Upper lobe of left lung (tissue), 6 donors: Measurements from ENCODE around the gene LAMB1. TPM values are rescaled to one million over a fixed set of nuclear protein-coding genes. Genes with fewer than 3 reads are reported as not detected.
A peak's percentile ranks its signal among the peaks of the same experiment; 100 is the strongest.

Experiments used
- ATAC-seq, 2 donors: fragments of 200-7000 bp; cut with Tn5 transposase; one replicate each; pipeline ENCODE4 v1.9.1; 2022; ENCODE audit warnings: mild to moderate bottlenecking in 2 of 2, moderate library complexity in 2 of 2; ENCODE audit not compliant: low FRiP score in 2 of 2
- DNase-seq, 2 donors: peaks; one replicate each; pipeline ENCODE4 v3.0.0-alpha.2; 2019 to 2020
- H3K27ac ChIP-seq, 4 donors: fragments of 200-600 bp; sonication (generic); one replicate each; pipeline ENCODE4 v1.5.1; 2016 to 2019
- H3K27me3 ChIP-seq, 4 donors: fragments of 200-600 bp; sonication (generic); one replicate each; pipeline ENCODE4 v1.5.1; 2017 to 2019
- H3K36me3 ChIP-seq, 4 donors: fragments of 200-600 bp; sonication (generic); one replicate each; pipeline ENCODE4 v1.5.1; 2016 to 2019
- H3K4me1 ChIP-seq, 4 donors: fragments of 200-600 bp; sonication (generic); one replicate each; pipeline ENCODE4 v1.5.1; 2018 to 2019
- H3K4me3 ChIP-seq, 4 donors: fragments of 200-600 bp; sonication (generic); one replicate each; pipeline ENCODE4 v1.5.1; 2017 to 2019; ENCODE audit warnings: mild to moderate bottlenecking in 2 of 4, moderate library complexity in 1 of 4
- H3K9me3 ChIP-seq, 4 donors: fragments of 200-600 bp; sonication (generic); one replicate each; pipeline ENCODE4 v1.5.1; 2018 to 2019
- CTCF ChIP-seq, 6 experiments: fragments of 450-650 bp in 4 of 6; fragments of 200-600 bp in 2 of 6; sonication (generic) in 2 of 6; IDR thresholded peaks; one replicate each; pipeline ENCODE4 v1.5.1; 2016 to 2019; ENCODE audit warnings: antibody characterized with exemption in 6 of 6
- EP300 ChIP-seq, 4 donors: sonication (generic); formaldehyde crosslinking; IDR thresholded peaks; one replicate each; pipeline ENCODE4 v1.5.1; 2017; ENCODE audit warnings: antibody characterized with exemption in 4 of 4, control low read depth in 2 of 4
- POLR2A ChIP-seq, 4 donors: fragments of 450-650 bp; IDR thresholded peaks; one replicate each; pipeline ENCODE4 v1.5.1; 2016 to 2017; ENCODE audit warnings: antibody characterized with exemption in 4 of 4, mild to moderate bottlenecking in 2 of 4
- POLR2AphosphoS5 ChIP-seq, 2 donors: sonication (generic); formaldehyde crosslinking; IDR thresholded peaks; one replicate each; pipeline ENCODE4 v1.5.1; 2017; ENCODE audit warnings: antibody characterized with exemption in 2 of 2
- WGBS, 2 donors: methylation state at CpG; one replicate each; pipeline ENCODE4 v1.1.5; 2017 to 2018; 5-methylcytosine and 5-hydroxymethylcytosine counted together
- total RNA-seq, 6 donors: library from RNA; depleted of rRNA in 4 of 6; stranded (reverse); fragments of >200 nt in 4 of 6; gene quantifications; one replicate each; pipeline versions ENCODE4 v1.1.0 to v1.2.1, GENCODE V29; 2016 to 2021
- donor health status: DM: no; HTN: no; CAD: no; lungs with moderate emphysema.
- donor health status: DM: no; HTN: yes; CAD: no; lungs with severe emphysema.

The LAMB1 gene
- total RNA-seq, 6 donors from 2014 or later, result 100 to 443 (median 135) TPM

- Histone ChIP-seq H3K27me3 (no peaks in the 10 kb centered on the region), H3K9me3 (no peaks in the 10 kb centered on the region), H3K4me1 (peaks cover 0 to 5% (median 1%) of the 10 kb centered on the region in 4 donors), H3K4me3 (no peak overlapping the region), H3K27ac (peak overlapping the region in 1 of 4 donors; percentile 27), H3K36me3 (peaks cover 0 to 55% (median 6%) of the 10 kb centered on the region in 4 donors)
- ATAC-seq (no peak), DNase-seq (no peak)
- TF ChIP-seq POLR2AphosphoS5 (IDR thresholded peaks at IDR 0.05), result no peak
- TF ChIP-seq CTCF (IDR thresholded peaks at IDR 0.05), result no peak
- WGBS, 2 donors, result 93 to 94% methylated on average over 1 of the region's 1 CpG
These were observed 65.4 kb downstream of the LAMB1 start for GRCh38 chr7:107937531-107937930.

GRCh38 chr7:107936312-107936711 lies 66.6 kb downstream of the LAMB1 start:
- Histone ChIP-seq H3K27ac (no peak overlapping the region), H3K36me3 (peaks cover 0 to 57% (median 9%) of the 10 kb centered on the region in 4 donors), H3K27me3 (no peaks in the 10 kb centered on the region), H3K4me1 (peaks cover 0 to 5% (median 1%) of the 10 kb centered on the region in 4 donors), H3K4me3 (no peak overlapping the region), H3K9me3 (no peaks in the 10 kb centered on the region)
- 94 to 97% methylated on average over 2 of the region's 2 CpGs for WGBS, 2 donors
- ATAC-seq (no peak), DNase-seq (no peak)
- TF ChIP-seq EP300 (IDR thresholded peaks at IDR 0.05) (no peak), POLR2AphosphoS5 (IDR thresholded peaks at IDR 0.05) (no peak), POLR2A (IDR thresholded peaks at IDR 0.05) (no peak), CTCF (IDR thresholded peaks at IDR 0.05) (no peak)

- H3K36me3 ChIP-seq, result peaks cover 0 to 57% (median 8%) of the 10 kb centered on the region in 4 donors
- no peaks in the 10 kb centered on the region for H3K27me3 ChIP-seq
- no peak overlapping the region for H3K27ac ChIP-seq
- H3K4me1 ChIP-seq, result peaks cover 0 to 5% (median under 1%) of the 10 kb centered on the region in 4 donors
- ATAC-seq (no peak), DNase-seq (no peak)
- WGBS, 2 donors, result 95 to 96% methylated on average over 8 of the region's 8 CpGs
- H3K9me3 ChIP-seq, result no peaks in the 10 kb centered on the region
- TF ChIP-seq POLR2AphosphoS5 (IDR thresholded peaks at IDR 0.05) (no peak), POLR2A (IDR thresholded peaks at IDR 0.05) (no peak), EP300 (IDR thresholded peaks at IDR 0.05) (no peak), CTCF (IDR thresholded peaks at IDR 0.05) (no peak)
- no peak overlapping the region for H3K4me3 ChIP-seq
These were observed 67.8 kb downstream of the LAMB1 start for GRCh38 chr7:107934991-107935770.

- WGBS, 2 donors, result 77 to 84% methylated on average over 6 of the region's 6 CpGs
- Histone ChIP-seq H3K27me3 (no peaks in the 10 kb centered on the region), H3K36me3 (peaks cover 0 to 68% (median 5%) of the 10 kb centered on the region in 4 donors), H3K4me1 (peaks cover 0 to 5% (median 0%) of the 10 kb centered on the region in 4 donors), H3K27ac (no peak overlapping the region), H3K9me3 (no peaks in the 10 kb centered on the region), H3K4me3 (no peak overlapping the region)
- TF ChIP-seq POLR2A (IDR thresholded peaks at IDR 0.05) (no peak), EP300 (IDR thresholded peaks at IDR 0.05) (no peak), POLR2AphosphoS5 (IDR thresholded peaks at IDR 0.05) (no peak), CTCF (IDR thresholded peaks at IDR 0.05) (no peak)
- no peak for ATAC-seq
- DNase-seq, result peak in 1 of 2 donors; percentile 6
These were observed 69.5 kb downstream of the LAMB1 start for GRCh38 chr7:107933386-107934013.
